Measurements from ENCODE around the gene CALR3. TPM values are rescaled to one million over a fixed set of nuclear protein-coding genes. Genes with fewer than 3 reads are reported as not detected.
"Not testable (repeated sequence)": the region's sequence is repeated elsewhere in the genome, so short reads cannot be mapped to it uniquely, and the experiment has no call there.

Gene CALR3
- total RNA-seq, 2 donors from 2014 or later = not detected

DNA sequence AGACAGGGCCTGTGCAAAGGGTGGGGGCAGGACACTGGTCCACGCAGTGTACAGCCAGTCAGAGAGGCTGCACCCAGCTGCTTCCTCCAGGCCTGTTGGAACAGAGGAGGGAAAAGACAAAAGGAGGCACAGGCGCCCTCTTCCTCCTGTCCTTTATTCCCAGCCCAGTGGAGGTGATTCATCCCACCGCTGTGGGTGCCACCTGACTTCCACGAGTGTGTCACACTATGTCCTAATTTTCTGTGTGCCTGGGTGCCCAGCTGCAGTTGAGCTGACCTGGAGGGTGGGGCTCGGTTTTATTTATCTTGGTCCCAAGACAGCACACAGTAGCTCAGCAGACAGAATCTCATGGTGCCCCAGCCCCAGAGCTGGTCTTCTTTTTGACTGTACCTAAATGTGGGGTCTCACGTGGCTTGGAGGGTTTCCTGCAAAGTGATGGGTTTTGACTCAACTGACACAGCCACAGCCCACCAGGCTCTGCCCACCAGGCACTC is 33.2 kb downstream of the CALR3 start:
- intact Hi-C loops (cut with DNase I) = no loop called here
- DNase-seq (ENCODE audit: low spot score) = no peak

DNA sequence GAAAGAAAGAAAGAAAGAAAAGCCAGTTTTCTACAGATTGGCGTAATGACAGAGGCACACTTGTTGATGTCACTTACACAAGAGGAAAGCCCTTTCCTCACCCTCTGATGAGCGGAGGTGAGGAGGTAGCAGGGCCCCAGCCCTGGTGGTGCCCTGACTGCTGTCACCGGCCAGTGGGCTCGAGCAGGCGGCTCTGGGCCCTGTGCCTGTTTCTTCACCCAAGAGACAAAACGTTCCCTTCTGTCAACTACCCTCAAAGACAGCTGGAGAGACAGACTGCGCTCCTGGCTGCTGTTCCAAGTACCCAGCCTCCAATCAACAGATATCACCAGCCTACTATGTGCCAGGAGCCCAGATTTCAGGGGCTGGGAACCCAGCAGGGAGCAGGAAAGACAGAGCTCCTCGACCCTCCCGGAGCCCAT is 34.3 kb downstream of the CALR3 start:
- intact Hi-C loops (cut with DNase I) = no loop called here
- DNase-seq (ENCODE audit: low spot score) = no peak

DNA sequence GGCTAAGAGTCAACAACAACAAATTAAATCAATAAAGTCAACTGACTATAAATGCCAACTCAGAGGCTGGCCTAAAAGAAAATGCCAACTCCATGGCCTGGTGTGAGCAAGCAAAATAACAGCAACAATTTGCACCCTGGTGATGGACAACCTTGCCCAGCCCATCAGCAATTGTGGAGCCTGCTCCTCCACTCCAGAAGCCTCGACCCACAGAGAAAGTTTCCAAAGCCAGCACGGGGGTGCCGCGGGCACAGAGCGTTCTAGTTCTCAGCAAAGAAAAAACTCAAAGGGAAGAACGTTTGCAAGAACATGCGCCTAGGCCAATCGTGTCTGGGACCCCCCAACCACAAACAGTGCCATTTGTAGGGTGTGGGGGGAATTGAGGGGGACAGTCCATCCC is 35.5 kb downstream of the CALR3 start:
- DNase-seq (ENCODE audit: low spot score) = no peak

DNA sequence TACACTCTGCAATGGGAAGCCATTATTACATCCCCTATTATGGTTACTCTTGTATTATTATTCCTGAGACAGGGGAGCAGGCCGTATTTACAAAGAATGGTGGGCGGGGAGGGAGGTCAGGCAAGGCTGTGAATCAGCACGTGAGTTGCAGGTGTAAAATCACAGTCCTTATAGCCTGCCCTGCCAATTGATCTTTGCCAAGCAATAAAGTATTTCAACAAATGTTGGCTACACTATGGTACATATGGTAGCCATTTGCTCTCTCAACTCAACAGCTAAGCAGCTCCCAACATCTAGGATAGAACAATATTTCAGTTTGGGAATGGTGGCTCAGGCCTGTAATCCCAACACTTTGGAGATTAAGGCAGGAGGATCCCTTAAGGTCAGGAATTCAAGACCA is 36.3 kb downstream of the CALR3 start:
- DNase-seq (ENCODE audit: low spot score) = no peak
- intact Hi-C loops (cut with DNase I) = no loop called here

More for the DNA sequence above, 35.5 kb downstream of the CALR3 start:
- intact Hi-C loops (cut with DNase I) = no loop called here

DNA sequence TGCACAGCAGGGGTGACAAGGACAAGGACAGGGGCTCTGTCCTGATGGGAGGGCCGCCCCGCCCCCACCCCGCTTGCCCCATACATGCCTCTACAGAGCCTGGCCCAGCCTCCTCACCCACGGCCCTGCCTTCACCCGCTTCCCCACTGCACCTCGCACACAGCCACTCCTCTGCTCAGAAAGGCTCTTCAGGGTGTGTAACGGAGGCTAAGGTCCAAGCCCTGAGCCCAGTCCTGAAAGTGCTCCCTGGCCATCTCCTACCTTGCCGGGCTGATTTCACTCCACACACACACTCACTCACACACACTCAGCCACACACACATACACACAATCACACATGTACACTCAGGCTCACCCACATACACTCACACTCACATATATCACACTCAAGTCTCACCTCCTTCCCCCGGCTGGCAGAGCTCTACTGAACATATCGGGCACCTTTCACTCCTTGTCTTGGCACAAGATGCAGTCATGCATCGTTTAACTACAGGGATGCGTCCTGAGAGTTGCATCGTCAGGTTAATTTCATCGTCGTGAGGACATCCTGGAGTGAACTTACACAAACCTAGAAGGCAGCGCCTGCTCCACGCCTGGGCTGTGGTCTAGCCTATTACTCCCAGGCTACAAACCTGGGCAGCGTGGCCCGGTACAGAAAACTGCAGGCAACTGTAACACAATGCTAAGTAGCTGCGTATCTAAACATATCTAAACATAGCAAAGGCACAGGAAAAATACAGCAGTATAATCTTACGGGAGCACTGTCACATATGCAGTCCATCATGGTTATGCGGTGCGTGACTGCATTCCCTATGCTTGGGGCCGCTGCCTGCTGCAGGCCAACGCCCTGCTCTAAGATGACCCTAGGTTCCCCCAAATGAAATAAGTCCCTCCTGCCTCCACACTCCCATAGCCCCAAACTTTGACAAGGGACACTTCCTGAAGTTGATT is 37.3 kb downstream of the CALR3 start:
- no peak for DNase-seq (ENCODE audit: low spot score)
- intact Hi-C loops (cut with DNase I) = no loop called here

DNA sequence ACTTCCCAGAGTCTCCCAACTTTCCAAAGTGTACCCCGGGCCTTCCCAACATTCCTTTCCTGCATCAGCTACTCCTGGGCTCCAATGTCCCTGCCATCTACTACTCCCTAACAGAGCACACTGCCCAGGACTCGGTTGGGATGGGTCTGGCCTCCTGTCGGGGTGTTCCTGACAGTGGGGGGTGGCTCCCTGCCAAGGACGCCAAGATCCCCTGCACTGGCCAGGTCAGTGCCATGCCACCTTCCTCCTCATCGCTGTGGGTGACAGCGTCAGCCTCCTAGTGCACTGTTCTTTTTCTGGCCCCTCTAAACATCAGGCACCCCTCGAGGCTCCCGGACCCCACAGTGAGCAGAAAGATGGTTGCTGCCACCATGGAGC is 38.0 kb downstream of the CALR3 start:
- intact Hi-C loops (cut with DNase I) = no loop called here

DNA sequence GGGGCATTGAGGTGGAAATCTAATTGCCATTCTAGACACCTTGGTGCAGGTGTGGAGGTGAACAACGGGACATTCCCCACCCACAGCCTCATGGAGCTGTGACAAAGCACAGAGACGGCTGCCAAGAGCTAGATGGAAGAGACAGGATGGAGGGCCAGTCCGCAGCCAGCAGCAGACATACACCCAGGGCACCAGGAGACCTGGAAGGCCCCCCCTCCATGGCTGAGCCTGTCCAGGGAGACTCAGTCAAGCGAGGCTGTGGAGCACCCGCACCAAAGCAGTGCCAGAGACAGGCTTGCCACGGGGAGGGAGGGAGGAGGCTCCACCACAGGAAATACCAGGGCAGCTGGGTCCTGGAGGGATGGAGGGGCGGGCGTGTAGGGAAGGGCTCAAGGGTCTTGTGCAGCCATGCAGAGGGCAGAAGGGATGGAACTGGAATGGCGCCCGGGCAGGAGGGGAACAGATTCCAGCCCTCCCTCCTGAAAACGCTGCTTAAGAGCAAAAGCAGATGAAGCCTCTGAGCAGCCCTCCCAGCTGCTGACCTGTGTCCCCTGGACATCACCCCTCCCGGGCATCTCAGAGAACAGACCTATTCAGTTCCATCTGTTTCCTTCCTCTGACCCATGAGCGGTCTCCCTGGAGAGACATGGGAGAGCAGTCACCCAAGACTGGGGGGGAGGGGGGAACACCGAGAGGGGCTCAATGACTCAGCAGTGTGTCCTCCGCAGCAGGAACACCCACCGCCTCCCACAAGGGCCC is 38.6 kb downstream of the CALR3 start:
- peak; percentile 82 for DNase-seq (ENCODE audit: low spot score)
- intact Hi-C loops (cut with DNase I) = no loop called here

More for the DNA sequence above, 38.0 kb downstream of the CALR3 start:
- no peak for DNase-seq (ENCODE audit: low spot score)

DNA sequence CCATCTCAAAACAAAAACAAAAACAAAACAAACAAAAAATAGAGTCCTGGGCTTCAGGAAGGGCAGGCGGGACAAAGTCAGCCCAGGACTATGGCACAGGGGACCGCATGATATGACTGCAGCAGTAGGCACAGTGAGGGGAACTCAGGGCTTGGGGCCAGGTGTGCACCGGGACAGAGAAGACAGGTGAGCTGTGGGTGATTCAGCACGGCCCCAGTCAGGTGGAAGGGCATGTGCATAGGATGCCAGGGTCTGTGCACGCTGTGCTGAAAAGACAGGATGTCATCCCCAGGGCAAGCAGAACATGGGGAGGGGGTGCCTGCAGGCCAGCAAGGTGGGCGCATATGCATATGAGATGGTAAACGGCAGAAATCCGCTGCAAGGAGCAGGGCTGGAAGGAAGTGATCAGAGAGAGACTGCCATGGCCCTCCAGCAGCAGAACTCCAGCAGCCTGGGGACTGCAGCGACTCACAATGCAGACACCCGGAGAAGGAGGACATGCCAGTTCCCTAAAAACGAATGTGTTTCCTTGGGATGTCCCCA is 39.2 kb downstream of the CALR3 start:
- DNase-seq (ENCODE audit: low spot score) = no peak
- intact Hi-C loops (cut with DNase I) = no loop called here

DNA sequence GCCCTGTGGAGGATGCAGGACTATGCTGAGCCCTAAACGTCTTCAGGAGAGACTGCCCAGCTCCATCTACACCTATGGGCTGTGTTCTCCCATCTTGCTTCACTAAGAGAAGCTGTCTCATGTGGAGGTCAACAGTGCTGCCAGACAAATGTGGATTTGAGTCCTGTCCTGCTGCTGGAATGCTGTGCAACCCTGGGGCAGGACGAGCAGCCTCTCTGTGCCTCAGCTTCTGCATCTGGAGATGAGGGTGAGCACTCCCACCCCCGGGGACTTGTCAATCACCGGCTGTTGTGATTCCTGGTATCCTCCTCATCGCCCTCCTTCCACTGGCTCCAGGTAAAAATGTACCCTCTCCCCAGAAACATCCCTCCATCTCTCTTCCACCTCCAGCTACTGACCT is 40.5 kb downstream of the CALR3 start:
- DNase-seq (ENCODE audit: low spot score) = no peak
- intact Hi-C loops (cut with DNase I) = no loop called here

DNA sequence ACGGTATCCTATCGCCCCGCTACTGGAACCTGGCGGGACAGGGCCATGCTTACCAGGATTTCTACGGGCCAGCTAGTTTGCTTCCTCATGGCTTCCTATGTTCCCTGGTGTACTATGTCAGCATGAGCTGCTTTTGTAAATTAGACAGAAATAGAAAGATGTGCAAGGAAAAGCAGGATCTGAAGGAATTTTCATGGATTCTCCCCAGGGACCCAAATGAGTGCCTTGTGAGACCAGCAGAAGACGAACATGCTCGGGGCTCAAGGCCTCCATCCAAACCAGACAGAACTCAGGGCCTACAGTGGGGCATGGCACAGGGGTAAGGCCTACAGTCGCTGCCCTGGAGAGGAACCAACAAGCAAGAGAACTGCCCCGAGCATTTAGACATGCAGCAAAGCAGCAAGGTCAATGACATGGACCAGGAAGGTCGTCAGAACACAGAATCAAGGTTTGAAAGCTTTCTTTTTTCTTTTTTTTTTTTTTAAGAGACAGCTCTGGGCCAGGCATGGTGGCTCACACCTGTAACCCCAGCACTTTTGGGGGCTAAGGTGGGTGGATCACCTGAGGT is 41.5 kb downstream of the CALR3 start:
- no peak for DNase-seq (ENCODE audit: low spot score)
- intact Hi-C loops (cut with DNase I) = no loop called here

DNA sequence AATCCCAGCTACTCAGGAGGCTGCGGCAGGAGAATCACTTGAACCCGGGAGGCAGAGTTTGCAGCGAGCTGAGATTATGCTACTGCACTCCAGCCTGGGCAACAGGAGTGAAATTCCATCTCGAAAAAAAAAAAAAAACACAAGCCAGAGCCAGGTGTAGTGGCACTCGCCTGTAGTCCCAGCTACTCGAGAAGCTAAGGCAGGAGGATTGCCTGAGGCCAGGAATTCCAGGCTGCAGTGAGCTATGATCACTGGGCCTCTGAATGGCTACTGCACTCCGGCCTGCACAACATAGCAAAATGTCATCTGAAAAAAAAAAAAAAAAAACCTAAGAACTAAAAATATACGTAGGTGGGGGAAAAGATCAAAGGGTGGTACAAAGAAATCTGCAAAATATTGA is 43.6 kb downstream of the CALR3 start:
- intact Hi-C loops (cut with DNase I) = no loop called here
- DNase-seq (ENCODE audit: low spot score) = no peak

DNA sequence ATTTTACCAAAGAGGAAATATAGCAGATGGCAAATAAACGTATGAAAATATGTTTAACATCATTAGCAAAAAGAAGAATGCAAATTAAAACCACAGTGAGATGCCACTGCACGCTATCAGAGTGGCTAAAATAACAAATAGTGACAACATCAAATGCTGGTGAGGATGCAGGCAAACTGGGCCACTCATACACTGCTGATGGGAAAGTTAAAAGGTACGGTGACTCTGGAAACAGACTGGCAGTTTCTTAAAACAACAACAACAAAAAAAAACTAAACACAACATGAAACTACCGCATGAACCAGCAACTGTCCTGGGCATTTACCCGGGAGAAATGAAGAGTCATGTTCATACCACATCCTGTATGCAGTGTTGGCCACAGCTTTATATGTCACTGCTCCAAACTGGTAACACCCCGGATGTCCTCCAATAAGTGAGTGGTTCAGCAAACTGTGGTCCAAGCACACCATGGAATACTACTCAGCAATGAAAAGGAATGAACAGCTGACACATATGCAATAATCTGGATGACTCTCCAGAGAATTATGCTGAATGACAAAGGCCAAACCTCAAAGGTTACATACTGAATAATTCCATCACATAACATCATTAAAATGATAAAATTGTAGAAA is 46.5 kb downstream of the CALR3 start:
- intact Hi-C loops (cut with DNase I) = loop anchor here in 1 of 2 donors (10.0 kb wide), 1 partner anchor 815 kb away; no protein-coding TSS in a partner anchor
- DNase-seq (ENCODE audit: low spot score) = no peak

DNA sequence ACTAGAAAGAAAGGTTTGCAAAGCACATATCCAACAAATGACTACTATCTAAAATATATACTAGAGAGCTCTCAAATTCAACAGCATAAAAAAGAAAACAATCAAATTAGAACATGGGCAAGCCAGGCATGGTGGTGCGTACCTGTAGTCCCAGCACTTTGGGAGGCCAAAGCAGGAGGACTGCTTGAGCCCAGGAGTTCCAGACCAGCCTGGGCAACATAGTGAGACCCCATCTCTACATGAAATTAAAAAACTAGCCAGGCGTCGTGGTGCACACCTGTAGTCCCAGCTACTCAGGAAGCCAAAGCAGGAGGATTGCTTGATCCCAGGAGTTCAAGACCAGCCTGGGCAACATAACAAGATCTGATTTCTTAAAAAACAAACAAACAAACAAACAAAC is 47.1 kb downstream of the CALR3 start:
- not testable (repeated sequence) for DNase-seq (ENCODE audit: low spot score)
- intact Hi-C loops (cut with DNase I) = loop anchor here in 1 of 2 donors (10.0 kb wide), 1 partner anchor 814 kb away; no protein-coding TSS in a partner anchor

DNA sequence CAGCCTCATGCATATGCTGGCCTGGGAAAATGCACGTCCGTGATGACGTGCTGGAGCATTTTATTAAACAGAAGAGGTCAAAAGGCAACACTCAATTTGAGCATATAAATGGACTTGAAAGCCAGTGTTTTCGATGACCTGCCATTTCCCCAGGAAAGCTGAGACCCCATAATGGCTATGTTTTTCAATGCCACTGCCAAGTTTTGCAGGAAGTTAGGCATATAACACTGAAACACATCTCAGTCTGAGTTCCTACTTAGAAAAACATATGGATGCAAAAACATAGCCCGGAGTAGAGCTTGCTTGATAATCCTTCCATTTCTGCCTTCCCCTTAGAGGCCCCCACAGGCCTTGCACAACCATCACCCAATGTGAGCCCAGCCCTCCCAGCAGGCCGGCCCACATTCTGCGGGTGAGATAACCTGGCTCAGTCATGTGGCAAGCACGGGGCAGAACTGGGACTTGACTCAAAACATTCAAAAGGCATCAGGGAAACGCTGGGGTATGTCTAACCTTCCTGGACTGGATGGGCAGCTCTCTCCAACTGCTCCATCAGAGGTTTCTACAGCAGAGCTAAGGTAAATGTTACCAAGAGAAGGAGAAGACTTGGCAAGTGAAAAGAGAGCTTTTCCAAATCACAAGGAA is 49.1 kb downstream of the CALR3 start:
- intact Hi-C loops (cut with DNase I) = loop anchor here in 1 of 2 donors (10.0 kb wide), 1 partner anchor 812 kb away; no protein-coding TSS in a partner anchor
- DNase-seq (ENCODE audit: low spot score) = peak; percentile 92

DNA sequence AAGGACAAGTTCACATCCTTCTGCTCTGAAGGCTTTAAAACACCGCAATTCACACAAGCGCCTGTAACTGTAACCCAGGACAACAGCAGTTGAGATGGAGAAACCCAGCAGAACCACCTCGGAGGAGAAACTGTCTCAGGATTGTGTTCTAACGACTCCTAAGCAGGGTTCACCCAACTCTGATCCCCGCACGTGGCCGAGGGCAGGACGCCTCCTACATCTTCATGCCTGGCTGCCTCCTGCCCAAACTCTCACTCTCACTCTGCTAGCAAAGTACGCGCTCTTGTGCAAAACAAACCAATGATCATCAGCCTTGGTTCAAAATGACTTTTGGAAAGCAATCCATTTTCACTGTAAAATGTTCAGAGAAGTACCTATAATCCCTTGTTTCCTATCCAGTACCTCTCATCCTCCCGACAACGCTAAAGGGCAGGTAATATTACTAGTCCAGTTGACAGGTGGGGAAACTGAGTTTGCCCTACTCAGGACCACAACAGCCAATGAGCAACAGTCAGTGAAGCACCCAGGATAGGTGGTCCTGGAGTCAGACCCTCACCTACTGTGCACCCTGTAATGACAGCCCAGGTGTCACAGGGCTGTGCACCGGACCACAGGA is 49.8 kb downstream of the CALR3 start:
- intact Hi-C loops (cut with DNase I) = loop anchor here in 1 of 2 donors (10.0 kb wide), 1 partner anchor 811 kb away; no protein-coding TSS in a partner anchor
- DNase-seq (ENCODE audit: low spot score) = no peak

DNA sequence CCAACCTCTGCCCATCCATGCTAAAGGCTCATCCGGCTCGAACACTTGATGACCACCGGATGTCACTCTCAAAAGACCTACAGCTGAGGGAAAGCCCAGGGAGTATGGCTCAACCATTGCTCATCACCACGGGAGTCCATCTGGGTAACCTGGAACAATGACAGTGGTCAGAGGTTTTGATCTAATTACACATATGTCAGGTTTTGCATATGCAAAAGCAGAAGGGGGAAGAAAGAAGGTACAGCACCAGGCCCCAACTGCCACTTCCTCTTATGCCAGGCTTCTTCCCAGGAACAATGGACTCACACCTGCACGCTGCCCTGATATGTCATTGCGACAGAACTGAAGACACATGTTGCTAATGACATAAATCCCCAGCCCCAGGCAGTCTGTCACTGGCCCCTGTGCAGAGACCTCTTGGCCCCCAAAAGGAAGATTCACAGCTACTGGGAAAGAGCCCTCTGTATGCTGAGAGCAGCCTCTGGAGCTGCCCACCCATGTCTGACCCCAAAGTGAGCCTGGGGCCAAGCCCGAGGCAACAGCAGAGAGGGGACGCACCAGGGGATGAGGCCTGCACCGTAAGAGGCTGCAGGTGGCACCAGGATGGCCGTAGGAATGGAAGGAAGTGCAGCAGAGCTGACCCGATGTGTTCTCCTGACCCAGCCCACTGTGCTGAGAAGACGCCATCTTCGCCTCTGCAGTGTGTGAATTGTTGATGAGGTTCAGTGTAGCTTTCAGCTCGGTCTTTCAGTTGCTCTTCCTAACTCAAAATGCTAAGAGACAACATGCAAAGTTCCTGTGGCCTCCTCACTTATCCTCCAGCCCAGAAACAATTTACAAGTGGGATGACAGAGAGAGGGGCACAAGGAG is 50.5 kb downstream of the CALR3 start:
- no peak for DNase-seq (ENCODE audit: low spot score)
- intact Hi-C loops (cut with DNase I) = loop anchor here in 1 of 2 donors (10.0 kb wide), 1 partner anchor 811 kb away; no protein-coding TSS in a partner anchor

DNA sequence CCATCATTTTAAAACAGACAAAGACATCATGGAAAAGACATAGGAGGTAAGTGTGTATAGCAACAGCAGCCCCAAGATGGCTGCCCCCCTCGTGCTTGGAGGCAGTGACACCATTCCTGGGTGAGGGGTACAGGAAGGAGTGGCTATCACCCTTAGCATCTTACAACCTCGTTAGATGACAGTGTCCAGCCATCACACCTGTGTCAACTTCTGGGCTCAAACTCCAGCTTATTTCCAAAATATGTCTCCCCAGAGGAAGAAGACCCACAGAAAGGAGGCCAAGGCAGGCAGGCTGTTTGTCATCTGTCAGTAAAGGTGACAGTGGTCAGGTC is 51.7 kb downstream of the CALR3 start:
- DNase-seq (ENCODE audit: low spot score) = no peak
- intact Hi-C loops (cut with DNase I) = loop anchor here in 1 of 2 donors (10.0 kb wide), 1 partner anchor 809 kb away; no protein-coding TSS in a partner anchor

Measured in posterior vena cava (tissue), 2 donors.